Stimulated activated CD8-positive, alpha-beta memory T cell treated with anti-CD3 and anti-CD28 coated beads, Interleukin-4, amount 100 ng/mL, for 48 hours (primary cell): ENCODE data around the gene EMSY.
"Not testable (repeated sequence)": the region's sequence is repeated elsewhere in the genome, so short reads cannot be mapped to it uniquely, and the experiment has no call there.

Experiments
- DNase-seq: peaks from one replicate; pipeline ENCODE4 v3.0.0-alpha.2; 2020

Gene EMSY

DNA sequence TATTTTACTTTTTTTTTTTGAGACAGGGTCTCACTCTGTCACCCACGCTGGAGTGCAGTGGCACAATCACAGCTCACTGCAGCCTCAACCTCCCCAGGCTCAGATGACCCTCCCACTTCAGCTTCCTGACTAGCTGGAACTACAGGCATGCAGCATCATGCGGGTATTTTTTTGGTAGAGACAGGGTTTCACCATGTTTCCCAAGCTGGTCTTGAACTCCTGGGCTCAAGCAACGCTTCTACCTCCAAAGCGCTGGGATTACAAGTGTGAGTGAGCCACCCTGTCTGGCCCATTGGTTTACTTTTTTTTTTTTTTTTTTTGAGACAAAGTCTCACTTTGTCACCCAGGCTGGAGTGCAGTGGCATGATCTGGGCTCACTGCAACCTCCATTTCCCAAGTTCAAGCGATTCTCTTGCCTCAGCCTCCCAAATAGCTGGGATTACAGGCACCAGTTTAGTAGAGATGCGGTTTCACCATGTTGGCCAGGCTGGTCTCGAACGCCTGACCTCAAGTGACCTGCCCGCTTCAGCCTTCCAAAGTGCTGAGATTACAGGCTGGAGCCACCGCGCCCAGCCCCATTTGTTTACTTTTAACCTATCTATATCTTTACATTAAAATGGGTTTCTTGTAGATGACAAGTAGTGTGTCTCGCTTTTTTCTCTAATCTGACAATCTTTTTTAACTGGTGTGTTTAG lies 127.5 kb downstream of the EMSY start:
- DNase-seq, result not testable (repeated sequence)

DNA sequence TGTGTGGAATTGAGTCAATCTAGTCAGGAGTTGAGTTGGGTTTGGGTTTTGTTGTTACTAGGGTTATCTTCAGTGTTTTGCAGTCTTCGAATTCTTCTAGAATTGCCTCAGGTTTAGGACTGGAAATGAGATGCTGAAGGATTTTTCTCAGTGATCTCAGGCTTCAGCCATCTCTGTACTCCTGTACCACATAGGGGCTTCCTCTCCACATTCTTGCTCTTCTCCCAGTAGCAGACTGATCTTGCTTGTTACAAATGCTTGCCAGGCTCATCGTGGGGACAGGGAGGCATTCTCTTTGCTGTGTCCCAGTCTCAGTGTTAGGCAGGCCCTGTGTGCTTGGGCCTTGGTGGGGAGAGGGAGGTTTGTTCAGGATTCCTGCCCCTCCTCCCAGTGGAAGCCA lies 129.6 kb downstream of the EMSY start:
- DNase-seq, result no peak

DNA sequence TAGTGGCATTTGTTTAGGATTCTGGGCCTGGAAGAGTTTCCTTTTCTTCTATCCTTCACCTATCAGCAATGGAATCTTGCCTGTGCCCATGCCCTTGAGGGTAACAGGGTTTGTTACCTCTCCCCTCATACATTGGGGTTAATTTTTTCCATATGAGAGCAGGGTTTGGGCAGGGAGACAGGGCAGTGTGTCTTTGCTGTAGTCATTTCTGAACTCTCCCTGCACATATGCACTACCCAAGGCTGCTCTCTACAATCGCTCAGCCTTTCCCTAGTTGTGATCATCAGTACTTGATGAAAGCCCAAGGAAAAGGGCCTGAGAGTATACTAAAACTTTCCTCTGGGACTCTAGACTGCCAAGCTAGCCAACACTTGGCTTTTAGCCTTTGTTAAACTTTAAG lies 130.1 kb downstream of the EMSY start:
- DNase-seq, result no peak

DNA sequence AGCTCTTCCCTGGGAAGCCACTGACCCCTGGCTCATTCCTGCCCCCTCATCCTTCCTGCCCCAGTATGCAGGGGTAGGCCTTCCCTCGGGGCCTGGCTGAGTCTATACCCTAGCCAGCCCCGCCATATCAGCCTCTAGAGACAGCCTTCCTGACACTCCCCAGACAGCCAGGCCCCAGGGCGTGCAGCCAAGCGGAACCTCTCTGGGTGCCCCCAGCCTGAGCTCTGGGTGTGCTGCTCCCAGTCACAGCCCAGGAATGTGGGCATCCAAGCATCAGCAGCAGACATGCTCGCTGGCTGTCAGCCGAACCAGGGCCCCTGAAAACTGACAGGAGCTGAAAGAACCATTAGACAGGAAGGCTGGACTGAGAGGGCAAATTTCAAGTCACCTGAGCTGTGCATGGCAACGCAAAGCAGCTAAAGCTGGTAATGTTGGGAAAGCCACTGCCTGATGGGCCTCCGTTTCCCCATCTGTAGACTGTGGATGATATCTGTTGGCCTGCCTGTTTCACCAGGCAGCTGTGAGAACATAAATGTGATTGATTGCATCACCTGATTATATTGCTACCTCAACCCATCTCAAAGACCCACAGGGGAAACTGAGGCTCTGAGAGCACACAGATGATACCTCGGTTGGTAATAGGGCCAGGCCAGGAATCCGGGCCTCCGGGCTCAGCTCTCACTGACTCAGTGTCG lies 132.6 kb downstream of the EMSY start:
- DNase-seq, result no peak

DNA sequence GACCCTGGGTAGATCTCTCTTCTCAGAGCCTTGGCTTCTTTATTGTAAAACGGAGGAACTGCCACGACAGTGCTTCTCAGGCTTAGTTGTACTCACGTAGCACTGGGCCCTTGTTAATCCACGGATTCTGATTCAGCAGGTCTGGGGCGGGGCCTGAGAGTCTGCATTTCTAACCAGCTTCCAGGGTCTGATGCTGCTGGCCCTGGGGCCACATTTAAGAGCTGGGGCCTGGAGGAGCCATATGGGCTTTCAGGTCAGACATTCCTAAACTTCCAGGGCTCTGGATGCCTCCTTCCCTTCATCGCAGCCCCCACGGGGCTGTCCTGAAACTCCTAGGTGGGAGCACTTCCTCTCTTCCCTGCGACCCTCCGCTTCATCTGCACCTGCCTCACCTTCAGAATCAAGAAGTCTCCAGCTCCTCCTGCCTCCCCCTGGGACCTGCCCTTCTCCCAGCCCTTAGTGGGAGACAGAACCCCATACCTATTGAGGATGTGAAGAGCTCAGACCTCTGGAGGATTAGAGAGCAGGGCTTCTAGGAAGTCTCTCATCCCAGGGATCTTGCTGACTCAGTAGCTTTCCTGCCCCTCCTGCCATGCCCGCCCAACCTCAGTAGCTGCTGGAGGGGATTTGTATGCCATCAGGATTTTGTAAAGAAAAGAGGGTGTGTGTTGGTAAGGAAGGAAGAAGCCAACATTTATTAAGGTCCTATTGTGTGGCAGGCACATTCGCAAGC lies 133.3 kb downstream of the EMSY start:
- no peak for DNase-seq

DNA sequence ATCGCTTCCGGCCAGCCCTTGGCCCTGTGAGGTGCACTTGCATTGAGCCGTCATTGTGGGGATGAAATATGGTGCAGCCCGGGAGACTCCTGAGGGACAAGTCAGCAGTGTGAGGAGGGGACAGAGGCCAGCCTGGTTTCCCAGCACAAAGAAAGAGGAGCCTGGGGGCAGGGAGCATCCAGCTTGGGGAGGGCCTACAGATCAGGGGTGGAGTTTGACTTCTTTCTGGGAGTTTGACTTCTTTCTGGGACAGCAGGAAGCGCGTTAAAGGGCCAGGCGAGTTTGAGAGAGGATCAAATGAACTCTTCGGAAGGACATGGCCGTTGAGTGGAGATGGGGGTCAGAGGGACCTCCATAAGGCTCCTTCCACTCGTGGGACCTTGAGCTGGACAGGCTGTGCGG lies 133.8 kb downstream of the EMSY start:
- no peak for DNase-seq

DNA sequence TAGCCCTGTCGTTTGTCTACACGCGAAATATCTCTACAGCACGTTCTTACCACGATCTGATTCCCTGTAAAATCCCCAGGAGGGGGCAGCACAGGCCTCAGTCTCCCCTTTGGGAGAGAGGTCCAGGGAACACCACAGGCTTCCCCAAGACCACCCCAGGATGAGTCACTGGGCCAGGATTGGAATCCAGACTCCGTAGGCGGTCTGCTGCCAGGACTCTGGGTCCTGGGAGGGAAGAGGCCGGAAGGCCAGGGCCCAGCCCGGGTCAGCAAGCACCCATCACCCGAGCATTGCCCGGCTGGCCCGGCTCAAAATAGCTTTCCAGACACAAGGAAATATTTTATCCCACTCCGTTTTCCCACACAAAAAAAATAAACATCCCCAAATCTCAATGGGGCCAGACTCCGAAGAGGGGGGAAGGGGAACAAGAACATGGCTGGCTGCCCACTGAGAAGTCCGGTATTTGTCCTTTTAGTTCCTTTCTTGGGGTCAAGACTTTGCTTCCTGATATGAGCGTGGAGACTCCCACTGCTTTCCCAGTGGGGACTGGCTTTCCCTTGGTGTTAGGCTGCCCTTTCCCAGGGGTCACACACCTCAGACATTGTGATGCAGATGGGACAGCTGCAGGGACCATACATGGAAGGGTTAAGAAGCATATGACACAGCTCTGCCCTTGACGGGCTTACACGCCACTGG lies 134.4 kb downstream of the EMSY start:
- no peak for DNase-seq

DNA sequence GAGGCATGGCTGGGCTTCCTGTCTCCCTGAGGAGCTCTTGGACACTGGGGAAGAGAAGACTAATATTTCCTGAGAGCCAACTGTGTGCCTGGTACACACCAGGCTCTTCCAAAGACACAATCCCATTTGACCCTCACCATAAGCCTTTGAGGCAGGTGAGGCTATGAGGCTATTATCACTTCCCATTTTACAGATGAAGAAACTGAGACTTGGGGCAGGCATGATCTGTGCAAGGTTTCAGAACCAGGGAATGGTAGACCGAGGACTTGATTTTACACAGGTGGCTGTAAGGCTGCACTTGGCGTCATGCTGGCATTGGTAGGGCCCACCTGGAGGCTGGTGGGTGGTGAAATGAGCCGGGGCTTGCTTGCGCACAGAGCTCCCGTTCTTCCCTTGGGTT lies 134.9 kb downstream of the EMSY start:
- no peak for DNase-seq

DNA sequence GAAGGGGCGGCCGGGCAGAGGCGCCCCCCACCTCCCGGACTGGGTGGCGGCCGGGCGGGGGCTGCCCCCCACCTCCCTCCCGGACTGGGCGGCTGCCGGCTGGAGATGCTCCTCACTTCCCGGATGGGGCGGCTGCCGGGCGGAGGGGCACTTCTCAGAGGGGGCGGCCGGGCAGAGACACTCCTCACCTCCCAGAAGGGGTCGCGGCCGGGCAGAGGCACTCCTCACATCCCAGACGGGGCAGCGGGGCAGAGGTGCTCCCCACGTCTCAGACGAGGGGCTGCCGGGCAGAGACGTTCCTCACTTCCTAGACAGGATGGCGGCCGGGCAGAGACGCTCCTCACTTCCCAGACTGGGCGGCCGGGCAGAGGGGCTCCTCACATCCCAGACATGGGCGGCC lies 137.7 kb downstream of the EMSY start:
- not testable (repeated sequence) for DNase-seq

DNA sequence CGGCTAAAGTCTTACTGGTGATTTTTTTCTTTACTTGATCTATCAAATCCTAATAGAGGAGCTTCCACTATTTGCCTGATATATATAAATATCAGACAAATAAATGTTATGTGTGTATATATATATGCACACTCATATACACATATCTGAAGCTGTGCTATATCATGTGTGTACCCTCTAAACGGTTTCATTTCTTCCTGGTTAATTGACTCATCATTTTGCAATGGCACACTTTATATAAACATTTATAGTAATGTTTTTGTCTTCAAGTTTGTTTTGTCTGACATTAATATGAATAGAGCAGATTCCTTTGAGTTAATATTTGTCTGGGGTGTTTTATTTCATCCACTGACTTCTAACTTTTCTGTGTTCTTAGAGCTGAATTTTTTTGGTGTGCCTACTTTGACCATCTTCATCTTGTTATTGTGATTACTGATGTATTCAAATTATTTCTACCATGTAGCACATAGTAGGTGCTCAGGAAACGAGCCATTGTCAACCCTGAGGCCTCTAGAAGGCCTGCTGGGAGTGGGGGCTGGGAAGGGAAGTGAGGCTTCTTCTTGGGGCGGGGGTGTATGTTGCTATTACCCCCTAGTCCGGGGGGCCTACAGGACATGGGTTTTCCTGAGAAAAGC lies 143.1 kb downstream of the EMSY start:
- DNase-seq, result no peak

DNA sequence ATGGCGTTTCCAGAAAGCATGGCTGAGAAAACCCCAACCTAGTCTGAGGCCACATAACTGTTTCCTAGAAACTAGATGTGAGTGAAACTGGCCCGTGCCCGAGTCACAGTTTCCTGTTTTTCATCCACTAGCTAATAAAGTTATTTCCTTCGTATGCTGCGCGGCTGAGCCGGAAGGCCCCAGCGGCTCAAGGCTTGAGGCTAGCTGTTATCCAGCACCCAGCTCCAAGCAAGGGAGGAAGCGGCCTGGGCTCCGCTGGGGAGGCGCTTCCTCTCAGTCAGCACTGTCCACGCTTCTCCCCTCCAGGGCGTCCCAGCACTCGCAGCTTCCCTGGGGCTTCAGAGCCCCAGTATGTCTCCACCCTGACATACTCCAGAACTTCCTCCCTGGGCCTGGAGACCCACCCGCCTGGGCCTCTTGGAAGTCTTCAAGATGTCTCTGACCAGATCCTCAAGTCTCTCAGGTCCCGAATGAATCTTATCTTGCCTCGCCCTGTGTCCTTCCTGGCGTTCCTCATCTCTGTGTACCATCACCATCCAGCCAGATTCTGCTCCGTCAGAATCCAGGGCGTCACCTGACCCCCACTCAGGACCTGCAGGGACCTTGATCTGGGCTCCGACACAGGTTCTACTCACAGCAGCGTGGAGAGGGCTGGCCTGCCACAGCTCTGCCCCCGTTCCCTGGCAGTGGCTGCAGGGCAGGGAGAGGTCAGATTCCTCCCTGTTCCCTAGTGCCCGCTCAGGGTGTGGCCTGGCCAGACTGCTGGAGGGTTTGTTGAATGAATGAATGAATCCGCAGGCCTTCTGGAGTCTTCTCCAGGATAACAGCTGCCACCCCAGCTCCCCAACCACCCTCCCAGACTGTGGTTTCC lies 143.9 kb downstream of the EMSY start:
- DNase-seq, result peak; percentile 75

DNA sequence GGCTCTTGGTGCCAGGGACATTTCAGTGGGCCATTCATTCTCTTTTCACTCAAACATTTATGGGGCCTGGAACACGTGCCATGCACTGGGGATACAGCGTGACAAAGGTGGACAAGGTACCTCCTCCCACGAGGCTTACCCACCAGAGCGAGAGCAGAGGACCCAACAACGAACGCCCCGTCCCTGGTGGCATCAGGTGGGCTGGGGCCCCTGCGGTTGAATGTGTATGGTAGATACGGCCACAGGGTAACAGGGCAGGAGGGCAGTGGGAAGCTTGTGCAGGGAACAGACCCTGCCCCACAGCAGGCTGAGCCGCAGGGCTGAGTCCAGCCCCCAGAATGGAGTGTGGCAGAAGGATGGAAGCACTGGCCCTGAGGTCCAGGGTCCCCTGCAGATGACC lies 144.7 kb downstream of the EMSY start:
- DNase-seq, result peak; percentile 24

DNA sequence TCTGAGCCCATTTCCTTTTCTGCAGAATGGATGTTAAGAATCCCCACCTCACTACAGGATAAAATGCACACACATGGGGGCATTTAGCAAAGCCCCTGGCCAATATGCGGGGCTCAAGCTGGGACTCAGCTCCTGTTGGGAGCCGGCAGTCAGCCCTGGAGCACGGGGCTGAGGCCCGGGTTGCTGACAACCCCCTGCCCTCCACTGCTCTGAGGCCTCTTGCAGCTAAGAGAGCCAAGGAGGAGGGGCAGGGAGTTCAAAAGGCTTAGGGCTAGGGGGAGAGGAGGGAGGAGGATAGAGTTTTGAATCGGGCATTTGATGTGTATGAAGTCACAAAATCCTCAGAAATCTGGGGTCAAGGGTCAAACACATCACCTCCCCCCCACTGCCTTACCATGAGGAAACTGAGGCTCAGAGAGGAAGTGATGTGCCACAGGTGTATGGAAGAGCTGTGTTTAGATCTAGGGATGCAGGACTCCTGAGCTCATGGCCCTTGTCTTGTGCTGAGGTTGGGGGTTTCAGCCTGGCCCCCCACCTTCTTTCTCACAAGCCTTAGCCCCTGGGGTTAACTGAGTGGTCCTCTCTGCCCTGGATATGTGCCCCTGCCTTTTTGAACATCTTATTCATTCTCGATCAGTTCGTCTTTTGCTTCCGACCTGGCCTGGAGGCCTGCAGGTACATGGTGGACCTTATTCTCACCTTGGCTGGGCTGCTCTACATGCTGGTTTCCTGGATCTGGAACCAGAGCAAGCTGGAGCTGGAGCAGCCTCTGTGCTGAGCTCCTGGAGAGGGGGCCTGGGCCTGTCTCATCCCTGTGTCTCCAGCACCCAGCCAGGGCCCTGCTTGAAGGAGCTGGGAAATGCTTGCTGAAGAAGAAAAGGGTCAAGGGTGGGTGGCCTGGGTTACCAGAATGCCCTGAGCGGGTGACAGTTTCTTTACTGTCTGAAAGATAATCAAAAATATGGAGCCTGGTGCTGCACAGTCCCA lies 145.4 kb downstream of the EMSY start:
- peak; percentile 21 for DNase-seq

DNA sequence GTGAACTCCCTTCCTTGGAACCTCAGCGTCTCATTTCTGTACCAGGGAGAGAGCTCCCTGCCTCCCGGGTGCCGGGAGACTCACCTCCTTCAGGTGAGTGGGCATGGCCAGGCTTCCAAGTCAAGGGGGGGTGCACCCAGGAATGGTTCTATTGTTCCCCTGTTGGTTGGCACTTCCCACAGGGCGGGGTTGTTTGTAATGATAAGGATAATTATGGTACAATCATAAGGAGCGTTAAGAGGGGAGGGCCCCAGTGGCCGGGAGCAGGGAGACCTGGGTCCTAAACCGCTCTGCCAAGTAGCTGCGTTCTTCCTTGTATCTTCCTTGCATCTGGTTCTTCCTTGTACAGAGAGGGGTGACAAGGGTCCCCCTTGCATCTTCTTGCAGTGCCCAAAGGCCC lies 146.6 kb downstream of the EMSY start:
- peak; percentile 24 for DNase-seq

DNA sequence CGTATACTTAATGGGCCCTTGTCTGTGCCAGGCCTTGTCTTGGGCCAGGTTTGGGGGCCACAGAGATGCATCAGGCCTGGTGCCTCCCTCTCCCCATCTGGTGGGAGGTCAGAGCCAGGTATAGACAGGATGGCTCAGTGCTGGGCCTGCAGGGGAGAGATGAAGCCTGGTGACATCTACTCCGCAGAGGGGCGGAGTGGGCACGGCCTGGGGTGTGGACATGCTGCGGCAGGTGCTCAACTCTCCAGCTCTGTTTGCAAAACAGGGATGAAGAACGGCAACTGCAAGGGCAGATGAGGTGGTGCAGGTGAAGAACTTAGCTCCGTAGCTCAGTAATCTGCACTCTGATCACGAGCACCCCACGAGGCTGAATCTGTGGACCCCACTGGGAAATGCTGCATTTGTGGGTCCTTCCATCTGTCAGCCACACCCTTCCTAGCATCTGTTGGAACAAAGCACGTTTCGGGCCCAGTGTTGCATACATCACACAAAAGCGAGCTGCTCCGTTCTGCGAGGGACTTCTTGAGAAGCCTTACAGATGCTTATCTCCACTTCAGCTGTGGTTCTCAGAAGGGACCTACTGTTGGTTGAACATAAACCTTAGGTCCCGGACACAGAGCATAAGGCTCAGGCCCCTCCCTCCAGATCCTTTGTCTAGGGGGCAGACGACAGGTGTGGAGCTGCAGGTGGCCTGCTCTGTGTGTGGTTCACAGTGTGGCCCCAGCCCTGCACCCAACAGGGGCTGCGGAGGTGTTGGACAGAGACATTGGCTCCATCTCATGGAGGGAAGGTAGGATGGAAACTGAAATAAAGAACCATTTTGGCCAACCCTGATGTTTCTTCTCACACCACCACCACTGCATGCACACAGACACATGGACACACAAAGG lies 147.5 kb downstream of the EMSY start:
- peak; percentile 31 for DNase-seq

DNA sequence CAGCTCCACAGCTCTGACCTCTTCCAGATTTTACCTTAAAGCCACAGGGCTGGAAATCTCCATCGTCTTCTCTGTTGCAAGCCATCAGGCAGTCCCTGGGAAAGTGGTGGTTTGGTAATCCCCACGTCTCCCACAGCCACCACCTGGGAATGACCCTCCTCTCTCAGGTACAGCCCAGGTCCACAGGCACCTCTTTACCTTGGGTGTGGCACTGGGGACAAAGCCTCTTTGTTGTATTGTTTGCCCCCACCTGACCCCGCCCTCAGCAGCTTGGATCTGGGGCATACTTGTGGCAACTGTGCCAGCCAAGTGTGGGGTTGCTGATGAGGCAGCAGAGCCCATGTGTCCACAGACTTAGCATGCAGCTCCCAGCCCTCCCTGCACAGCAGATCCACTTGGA lies 148.1 kb downstream of the EMSY start:
- DNase-seq, result peak; percentile 24

DNA sequence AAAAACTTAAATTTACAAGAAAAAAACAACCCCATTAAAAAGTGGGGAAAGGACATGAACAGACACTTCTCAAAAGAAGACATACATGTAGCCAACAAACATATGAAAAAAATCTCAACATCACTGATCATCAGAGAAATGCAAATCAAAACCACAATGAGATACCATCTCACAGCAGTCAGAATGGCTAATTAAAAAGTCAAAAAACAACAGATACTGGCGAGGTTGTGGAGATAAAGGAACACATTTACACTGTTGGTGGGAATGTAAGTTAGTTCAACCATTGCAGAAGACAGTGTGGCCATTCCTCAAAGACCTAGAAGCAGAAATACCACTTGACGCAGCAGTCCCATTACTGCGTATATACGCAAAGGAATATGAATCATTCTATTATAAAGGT lies 150.3 kb downstream of the EMSY start:
- DNase-seq, result not testable (repeated sequence)

DNA sequence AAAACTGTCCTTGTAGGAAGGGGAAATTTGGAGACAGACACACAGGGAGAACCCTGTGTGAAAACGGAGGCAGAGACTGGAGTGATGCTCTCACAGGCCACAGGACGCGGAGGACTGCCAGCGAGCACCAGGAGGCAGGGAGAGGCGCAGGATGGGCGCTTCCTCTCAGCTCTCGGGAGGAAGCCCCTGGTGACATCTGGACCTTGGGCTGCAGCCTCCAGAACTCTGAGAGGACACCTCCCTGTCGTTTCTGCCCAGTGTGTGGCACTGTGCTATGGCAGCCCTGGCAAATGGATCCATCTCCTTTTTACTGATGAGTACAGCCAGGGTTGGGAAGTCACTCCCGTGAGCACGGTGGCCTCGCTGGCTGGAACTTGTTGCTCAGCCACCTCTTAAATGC lies 151.8 kb downstream of the EMSY start:
- DNase-seq, result peak; percentile 20
